Activated CD4-positive, CD25-positive, alpha-beta regulatory T cell treated with anti-CD3 and anti-CD28 coated beads, Interleukin-2, amount 50 U/mL, for 72 hours (primary cell): ENCODE measurements around the gene TPX2.
"Not testable (repeated sequence)": the region's sequence is repeated elsewhere in the genome, so short reads cannot be mapped to it uniquely, and the experiment has no call there.

Experiments used
- DNase-seq: peaks from one replicate; pipeline ENCODE4 v3.0.0; 2021

TPX2 gene

GRCh38 chr20:31769681-31770080 is 30.6 kb downstream of the TPX2 start:
- no peak for DNase-seq

- no peak for DNase-seq
Measured at GRCh38 chr20:31770243-31770642, 31.2 kb downstream of the TPX2 start.

- no peak for DNase-seq
Measured at GRCh38 chr20:31774408-31774807, 35.3 kb downstream of the TPX2 start.

GRCh38 chr20:31780839-31781238 is 41.7 kb downstream of the TPX2 start:
- DNase-seq = no peak

GRCh38 chr20:31781945-31782344 is 42.9 kb downstream of the TPX2 start:
- no peak for DNase-seq

GRCh38 chr20:31784354-31785044 is 45.4 kb downstream of the TPX2 start:
- no peak for DNase-seq

- no peak for DNase-seq
Measured at GRCh38 chr20:31785089-31785488, 46.0 kb downstream of the TPX2 start.

- DNase-seq = no peak
Measured at GRCh38 chr20:31788578-31788977, 49.5 kb downstream of the TPX2 start.

GRCh38 chr20:31790401-31790800 is 51.3 kb downstream of the TPX2 start:
- DNase-seq = no peak

GRCh38 chr20:31797364-31797763 is 58.3 kb downstream of the TPX2 start:
- DNase-seq = no peak

GRCh38 chr20:31801508-31801907 is 62.4 kb downstream of the TPX2 start:
- no peak for DNase-seq

- no peak for DNase-seq
Measured at GRCh38 chr20:31803552-31804291, 64.6 kb downstream of the TPX2 start.

- no peak for DNase-seq
Measured at GRCh38 chr20:31806564-31807355, 67.7 kb downstream of the TPX2 start.

- DNase-seq = no peak
Measured at GRCh38 chr20:31808481-31808880, 69.4 kb downstream of the TPX2 start.

- DNase-seq = no peak
Measured at GRCh38 chr20:31809661-31810060, 70.6 kb downstream of the TPX2 start.

GRCh38 chr20:31811198-31811597 is 72.1 kb downstream of the TPX2 start:
- DNase-seq = no peak

- no peak for DNase-seq
Measured at GRCh38 chr20:31811796-31812728, 73.0 kb downstream of the TPX2 start.

GRCh38 chr20:31813611-31814010 is 74.5 kb downstream of the TPX2 start:
- DNase-seq = no peak

GRCh38 chr20:31814142-31814541 is 75.1 kb downstream of the TPX2 start:
- DNase-seq = not testable (repeated sequence)

- peak; percentile 18 for DNase-seq
Measured at GRCh38 chr20:31815408-31816188, 76.5 kb downstream of the TPX2 start.

- no peak for DNase-seq
Measured at GRCh38 chr20:31816221-31816620, 77.1 kb downstream of the TPX2 start.

- DNase-seq = peak; percentile 15
Measured at GRCh38 chr20:31817461-31817860, 78.4 kb downstream of the TPX2 start.
